Mammary epithelial cell (primary cell): ENCODE results near the gene FBN2.
"Not testable (repeated sequence)": the region's sequence is repeated elsewhere in the genome, so short reads cannot be mapped to it uniquely, and the experiment has no call there.

Source experiments
- EZH2 ChIP-seq: IDR thresholded peaks from 2 replicates; pipeline ENCODE4 v1.6.1; 2012; ENCODE audit warnings: low read length, inconsistent platforms, borderline replicate concordance
- TF ChIP-seq, protein P1 (sequence below), 2 donors: IDR thresholded peaks in 1 of 2; conservative IDR thresholded peaks in 1 of 2; 2 replicates each; pipeline ENCODE4 v1.5.1; 2011 to 2012; ENCODE audit warnings: inconsistent platforms in 2 of 2, low read length in 2 of 2, mild to moderate bottlenecking in 2 of 2, control low read depth in 1 of 2, low read depth in 1 of 2; ENCODE audit not compliant: insufficient read depth in 1 of 2; ENCODE audit errors: extremely low read depth in 1 of 2

DNA sequence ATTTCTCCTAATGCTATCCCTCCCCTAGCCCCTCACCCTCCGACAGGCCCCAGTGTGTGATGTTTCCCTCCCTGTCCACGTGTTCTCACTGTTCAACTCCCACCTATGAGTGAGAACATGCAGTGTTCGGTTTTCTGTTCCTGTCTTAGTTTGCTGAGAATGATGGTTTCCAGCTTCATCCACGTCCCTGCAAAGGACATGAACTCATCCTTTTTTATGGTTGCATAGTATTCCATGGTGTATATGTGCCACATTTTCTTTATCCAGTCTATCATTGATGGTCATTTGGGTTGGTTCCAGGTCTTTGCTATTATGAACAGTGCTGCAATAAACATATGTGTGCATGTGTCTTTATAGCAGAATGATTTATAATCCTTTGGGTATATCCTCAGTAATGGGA lies 216.6 kb downstream of the FBN2 start:
- TF ChIP-seq, protein P1, sequence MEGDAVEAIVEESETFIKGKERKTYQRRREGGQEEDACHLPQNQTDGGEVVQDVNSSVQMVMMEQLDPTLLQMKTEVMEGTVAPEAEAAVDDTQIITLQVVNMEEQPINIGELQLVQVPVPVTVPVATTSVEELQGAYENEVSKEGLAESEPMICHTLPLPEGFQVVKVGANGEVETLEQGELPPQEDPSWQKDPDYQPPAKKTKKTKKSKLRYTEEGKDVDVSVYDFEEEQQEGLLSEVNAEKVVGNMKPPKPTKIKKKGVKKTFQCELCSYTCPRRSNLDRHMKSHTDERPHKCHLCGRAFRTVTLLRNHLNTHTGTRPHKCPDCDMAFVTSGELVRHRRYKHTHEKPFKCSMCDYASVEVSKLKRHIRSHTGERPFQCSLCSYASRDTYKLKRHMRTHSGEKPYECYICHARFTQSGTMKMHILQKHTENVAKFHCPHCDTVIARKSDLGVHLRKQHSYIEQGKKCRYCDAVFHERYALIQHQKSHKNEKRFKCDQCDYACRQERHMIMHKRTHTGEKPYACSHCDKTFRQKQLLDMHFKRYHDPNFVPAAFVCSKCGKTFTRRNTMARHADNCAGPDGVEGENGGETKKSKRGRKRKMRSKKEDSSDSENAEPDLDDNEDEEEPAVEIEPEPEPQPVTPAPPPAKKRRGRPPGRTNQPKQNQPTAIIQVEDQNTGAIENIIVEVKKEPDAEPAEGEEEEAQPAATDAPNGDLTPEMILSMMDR (conservative IDR thresholded peaks at IDR 0.05 in 1 of 2, IDR thresholded peaks at IDR 0.05 in 1 of 2; ENCODE audit: extremely low read depth in 1 of 2, insufficient read depth in 1 of 2, low read depth in 1 of 2, low read length in 2 of 2) = not testable (repeated sequence)
- not testable (repeated sequence) for TF ChIP-seq EZH2
